ENCODE data around the gene HIF1AN.

GRCh38 chr10:100570506-100570905 is 34.8 kb downstream of the HIF1AN start:
- TF ChIP-seq POLR2A (IDR thresholded peaks at IDR 0.05; ENCODE audit: low read depth, low read length) (no peak), POLR2AphosphoS5 (IDR thresholded peaks at IDR 0.05; ENCODE audit: low read depth, low read length) (no peak), TAF1 (IDR thresholded peaks at IDR 0.05; ENCODE audit: low read depth, low read length) (no peak), SPI1 (IDR thresholded peaks at IDR 0.05; ENCODE audit: low read depth, low read length) (no peak), PAX5 (IDR thresholded peaks at IDR 0.05; ENCODE audit: insufficient read depth, low read length, severe bottlenecking) (no peak), POU2F2 (IDR thresholded peaks at IDR 0.05; ENCODE audit: low read depth, low read length) (no peak)

Measured in GM12891 (cell line).